SU-DHL-6 (cell line): ENCODE results near the gene CCDC40.

Experiments used
- EZH2phosphoT487 ChIP-seq: fragments of 200-600 bp; sonication (generic), shearing (Covaris generic); conservative IDR thresholded peaks from 2 replicates; pipeline ENCODE4 v1.6.1; 2018; ENCODE audit warnings: mild to moderate bottlenecking, antibody characterized with exemption, low read length, moderate library complexity, mixed read lengths
- TF ChIP-seq, protein P1 (sequence below): fragments of 200-600 bp; sonication (generic); IDR thresholded peaks from one replicate; pipeline ENCODE4 v1.5.1; 2017; ENCODE audit warnings: antibody characterized with exemption, mild to moderate bottlenecking, low read length, moderate library complexity; ENCODE audit not compliant: insufficient read depth, poor library complexity, severe bottlenecking

GRCh38 chr17:80118601-80119270 is 82.3 kb downstream of the CCDC40 start:
- TF ChIP-seq, protein P1, sequence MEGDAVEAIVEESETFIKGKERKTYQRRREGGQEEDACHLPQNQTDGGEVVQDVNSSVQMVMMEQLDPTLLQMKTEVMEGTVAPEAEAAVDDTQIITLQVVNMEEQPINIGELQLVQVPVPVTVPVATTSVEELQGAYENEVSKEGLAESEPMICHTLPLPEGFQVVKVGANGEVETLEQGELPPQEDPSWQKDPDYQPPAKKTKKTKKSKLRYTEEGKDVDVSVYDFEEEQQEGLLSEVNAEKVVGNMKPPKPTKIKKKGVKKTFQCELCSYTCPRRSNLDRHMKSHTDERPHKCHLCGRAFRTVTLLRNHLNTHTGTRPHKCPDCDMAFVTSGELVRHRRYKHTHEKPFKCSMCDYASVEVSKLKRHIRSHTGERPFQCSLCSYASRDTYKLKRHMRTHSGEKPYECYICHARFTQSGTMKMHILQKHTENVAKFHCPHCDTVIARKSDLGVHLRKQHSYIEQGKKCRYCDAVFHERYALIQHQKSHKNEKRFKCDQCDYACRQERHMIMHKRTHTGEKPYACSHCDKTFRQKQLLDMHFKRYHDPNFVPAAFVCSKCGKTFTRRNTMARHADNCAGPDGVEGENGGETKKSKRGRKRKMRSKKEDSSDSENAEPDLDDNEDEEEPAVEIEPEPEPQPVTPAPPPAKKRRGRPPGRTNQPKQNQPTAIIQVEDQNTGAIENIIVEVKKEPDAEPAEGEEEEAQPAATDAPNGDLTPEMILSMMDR: no peak
- no peak for TF ChIP-seq EZH2phosphoT487
